Germinal center (tissue), 1 donor: Measurements from ENCODE around the gene KRT5.

Source experiments
- DNase-seq: peaks from one replicate; pipeline ENCODE4 v3.0.0; 2012; ENCODE audit warnings: mixed read lengths, low spot score

The KRT5 gene

DNA sequence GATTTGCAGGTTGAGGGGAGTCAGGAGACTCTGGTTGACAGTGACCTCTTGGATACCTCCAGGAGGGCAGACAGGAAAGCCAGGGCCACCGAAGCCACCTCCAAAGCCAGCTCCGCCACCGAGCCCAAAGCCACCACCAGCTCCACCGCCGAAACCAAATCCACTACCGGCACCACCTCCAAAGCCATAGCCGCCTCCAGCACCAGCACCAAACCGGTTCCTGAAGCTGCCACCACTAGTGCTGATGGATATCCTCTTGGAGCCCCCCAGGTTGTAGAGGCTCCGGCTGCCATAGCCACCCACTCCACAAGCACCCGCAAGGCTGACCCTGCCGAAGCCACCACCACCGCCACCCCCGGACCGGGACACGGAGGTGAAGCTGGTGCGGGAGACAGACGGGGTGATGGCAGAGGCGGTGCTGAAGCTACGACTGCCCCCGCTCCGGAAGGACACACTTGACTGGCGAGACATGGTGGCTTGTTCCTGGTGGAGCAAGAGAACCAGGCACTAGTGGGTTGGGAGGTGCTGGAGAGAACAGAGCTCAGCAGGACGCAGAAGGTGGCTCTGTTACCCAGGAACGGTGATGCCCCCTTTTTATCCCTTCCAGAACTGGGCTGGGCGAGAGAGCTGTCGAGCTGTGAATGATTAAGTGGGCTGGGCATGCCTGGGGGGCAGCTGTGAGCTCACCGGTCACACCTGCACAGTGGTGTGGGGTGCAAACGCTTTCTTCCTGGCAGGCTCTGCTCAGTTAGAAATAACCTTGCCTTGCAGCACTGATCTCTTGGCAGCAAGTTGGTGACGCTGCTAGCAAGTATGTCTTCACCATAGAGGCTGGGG lies at the start of gene KRT5:
Gene KRT5 (minus strand): TSS at position 569 of the 837 bp plus-strand sequence. CDS start 98 bp downstream, at position 471.
- no peak for DNase-seq

DNA sequence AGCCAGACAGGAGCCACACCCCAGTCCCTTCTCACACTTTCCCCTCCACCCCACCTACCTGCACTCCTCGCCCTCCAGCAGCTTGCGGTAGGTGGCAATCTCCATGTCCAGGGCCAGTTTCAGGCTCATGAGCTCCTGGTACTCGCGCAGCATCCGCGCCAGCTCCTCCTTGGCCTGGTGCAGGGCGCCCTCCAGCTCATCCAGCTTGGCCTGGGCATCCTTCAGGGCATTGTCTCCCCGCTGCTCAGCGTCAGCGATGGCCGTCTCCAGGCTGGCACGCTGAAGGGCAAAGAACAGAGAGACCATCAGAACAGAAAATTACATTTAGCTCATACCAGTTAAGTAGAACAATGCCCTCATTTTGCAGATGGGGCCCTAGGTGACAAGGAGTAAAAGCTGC lies 47.9 kb upstream of the KRT5 start:
- no peak for DNase-seq

DNA sequence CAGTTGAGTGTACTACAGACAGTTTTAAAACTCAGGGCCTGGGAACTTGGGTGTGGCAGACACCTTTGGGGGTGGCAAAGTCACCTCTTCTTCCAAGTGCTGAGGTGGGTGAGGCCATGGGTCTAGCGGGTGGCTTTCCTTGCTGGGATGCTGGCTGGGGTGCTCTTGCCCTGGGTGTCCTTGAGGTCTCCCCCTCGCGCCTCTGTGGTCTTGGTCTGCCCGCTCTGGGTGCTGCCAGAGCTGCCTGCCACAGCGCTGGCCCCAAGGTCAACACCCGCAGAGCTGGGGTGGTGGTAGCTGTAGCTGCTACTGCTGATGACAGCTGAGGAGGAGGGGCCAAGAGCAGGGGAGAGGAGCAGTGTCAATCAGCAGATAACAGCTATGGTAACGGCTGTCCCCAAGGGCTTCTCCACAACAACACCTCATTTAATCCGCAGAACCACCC lies 46.7 kb upstream of the KRT5 start:
- no peak for DNase-seq

DNA sequence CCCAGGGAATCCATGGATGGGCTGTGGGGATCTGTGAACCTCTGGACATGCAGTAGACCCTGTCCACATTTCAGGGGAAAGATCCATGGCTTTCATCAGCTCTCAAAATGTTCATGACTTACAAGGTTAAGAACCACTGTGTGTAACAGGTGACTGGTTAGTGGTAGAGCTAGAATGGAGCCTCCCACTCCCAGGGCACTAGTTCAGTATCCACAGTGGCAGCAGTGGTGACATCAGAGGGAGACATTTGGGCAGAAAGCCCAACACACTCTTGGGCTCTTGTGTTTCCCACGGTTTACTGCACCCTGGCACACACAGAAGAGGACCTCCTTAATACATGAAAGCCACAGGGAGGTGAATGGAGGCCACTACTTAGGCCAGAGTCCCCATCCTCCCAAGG lies 44.4 kb upstream of the KRT5 start:
- DNase-seq, result no peak

DNA sequence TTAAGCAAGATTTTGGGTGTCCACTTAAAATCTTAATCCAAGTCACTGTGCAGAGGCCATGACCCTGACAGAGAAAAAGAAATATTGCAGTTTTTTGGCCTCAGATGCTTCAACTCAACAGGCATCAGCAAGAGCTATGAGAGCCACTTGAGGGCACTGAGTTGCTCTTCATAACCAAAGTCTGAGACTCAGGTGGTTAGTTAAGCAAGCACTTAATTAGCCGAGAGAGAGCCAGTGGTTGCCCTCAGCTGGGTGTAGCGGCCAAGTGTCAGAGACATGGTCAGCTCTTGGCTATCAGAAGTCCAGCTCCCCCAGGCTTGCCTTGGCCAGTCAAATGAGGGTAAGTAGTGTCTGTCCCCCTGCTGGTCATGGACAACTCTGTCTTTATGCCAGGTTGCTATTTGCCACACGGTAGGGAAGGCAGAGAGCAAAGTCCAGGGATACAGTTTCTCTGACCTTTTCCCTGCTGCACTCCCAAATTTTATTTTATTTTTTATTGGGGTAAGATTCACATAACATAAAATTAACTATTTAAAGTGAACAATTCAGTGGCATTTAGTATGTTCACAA lies 41.8 kb upstream of the KRT5 start:
- no peak for DNase-seq

DNA sequence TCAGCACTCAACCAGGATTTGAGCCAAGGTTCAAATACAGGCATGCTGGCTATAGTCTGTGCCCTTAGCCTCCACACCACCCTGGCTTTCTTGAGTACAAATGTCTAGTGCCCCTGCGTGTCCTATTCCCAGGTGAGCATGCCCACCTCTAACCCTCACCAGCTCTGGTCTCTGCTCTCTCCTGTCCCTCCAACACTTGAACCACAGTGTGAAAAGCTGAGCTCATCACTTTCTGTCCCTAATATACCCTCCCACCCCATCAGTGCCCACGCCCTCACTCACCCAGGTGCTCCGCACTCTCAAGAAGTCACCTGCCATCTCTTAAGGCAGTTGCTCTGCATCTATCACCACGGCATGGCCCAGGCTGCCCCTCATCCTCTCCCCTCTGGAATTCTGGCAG lies 39.8 kb upstream of the KRT5 start:
- no peak for DNase-seq

DNA sequence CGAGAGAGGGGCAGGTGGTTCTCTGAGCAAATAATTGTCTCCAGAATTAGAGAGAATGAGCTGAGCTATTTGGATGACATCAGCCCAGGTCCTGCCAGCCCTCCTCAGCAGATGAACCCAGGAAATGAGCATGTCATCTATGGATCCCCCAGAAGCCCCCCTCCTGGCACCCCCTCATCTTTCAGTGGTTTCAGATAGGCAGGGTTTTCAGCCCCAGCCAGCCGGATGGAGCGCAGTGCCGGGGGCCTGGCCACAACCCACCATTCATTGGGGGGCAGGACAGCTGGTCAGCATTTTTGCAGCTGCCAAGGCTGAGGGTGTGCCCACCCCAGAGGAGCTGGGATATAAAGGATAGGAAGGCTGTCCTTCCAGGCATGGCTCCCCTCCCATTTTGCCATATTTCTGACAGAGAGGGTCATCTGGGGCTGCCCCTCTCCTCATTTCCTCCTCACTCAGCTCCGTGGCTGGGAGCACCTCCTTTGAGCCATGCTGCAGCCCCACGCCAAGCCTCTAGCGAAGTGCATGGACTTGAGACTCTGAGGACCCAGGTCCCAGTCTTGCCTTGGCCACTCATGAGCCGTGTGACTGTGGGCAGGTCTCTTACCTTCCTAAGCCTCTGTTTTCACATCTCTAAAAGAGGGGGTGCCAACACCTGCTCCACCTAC lies 38.7 kb upstream of the KRT5 start:
- DNase-seq, result no peak

DNA sequence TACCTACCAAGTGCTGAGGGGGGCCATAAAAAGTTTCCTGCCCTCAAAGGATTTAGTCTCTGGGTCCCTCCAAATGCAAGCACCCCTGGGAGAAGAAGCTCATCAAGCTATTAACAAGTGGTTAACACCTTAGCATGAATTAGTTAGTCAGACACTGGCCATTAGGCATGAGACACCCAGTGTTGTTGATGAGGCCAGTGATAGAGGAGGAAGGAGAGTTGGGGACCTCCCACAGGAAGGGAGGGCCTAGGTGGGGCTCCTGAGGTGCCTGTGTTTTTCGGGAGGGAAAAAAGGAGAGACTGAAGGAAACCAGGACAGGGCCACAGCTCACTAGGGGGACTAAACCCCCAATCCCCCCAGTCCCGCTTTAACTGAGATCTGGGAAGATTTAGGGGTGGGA lies 37.3 kb upstream of the KRT5 start:
- DNase-seq, result no peak

DNA sequence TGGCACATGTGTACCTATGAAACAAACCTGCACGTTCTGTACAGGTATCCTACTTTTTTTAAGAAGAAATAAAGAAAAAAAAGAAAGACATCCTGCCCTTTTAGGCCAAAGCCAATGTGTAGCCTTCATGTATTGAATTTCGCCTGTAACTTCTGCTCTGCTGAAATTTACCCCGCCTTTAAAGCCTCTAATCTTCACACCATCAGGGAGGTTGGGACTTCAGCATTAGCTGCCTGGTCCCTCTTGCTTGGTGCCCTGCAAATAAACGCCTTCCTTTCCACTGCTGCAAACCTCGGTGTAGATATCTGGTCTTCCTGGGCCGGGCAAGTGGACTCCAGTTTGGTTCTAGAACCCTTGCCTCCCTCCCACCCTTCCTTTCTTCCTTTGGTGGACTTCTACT lies 35.4 kb upstream of the KRT5 start:
- no peak for DNase-seq

DNA sequence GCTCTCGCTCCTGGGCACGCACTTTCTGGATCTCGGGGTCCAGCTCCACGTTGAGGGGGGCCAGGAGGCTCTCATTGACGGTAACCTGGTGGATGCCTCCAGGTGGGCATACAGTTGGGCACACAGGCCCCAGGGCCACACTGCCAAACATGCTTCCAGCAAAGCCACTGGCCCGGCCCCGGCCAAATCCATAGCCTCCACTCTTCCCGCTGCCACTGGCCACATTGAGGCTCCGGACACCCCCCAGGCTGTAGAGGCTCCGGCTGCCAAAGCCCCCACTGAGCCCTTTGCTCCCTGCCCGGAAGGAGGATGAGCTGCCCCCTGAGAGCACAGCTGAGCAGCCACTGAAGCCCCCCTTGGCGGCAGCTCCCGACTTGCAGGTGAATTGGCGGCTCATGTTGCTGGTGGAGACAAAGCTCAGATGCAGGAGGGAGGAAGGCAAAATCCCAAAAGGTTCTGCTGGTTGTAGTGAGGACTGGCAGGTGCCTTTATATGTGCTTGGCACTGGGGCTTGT lies 32.5 kb upstream of the KRT5 start, which contains the start of gene KRT71:
Gene KRT71 (minus strand): TSS at position 465 of the 515 bp plus-strand sequence. CDS start 68 bp downstream, at position 397.
- no peak for DNase-seq

DNA sequence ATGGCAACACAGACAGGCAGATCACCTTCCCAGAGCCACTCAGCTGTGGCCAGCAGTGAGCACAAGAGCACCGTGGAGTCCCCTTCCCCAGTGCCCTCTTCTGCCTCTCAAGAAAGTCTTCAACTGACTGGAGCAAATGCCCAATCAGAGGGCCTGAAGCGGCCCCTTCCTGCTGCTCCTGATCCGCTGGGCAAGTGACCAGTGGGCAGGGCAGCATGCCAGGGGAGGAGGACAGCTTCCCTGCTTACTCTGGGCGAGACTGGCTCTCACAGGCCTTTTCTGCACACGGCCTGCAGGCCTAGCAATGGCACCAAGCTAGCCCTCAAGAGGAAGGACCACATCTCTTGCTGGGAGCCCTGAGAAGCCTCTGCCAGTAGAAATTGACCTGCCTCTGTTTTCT lies 31.9 kb upstream of the KRT5 start:
- DNase-seq, result no peak

DNA sequence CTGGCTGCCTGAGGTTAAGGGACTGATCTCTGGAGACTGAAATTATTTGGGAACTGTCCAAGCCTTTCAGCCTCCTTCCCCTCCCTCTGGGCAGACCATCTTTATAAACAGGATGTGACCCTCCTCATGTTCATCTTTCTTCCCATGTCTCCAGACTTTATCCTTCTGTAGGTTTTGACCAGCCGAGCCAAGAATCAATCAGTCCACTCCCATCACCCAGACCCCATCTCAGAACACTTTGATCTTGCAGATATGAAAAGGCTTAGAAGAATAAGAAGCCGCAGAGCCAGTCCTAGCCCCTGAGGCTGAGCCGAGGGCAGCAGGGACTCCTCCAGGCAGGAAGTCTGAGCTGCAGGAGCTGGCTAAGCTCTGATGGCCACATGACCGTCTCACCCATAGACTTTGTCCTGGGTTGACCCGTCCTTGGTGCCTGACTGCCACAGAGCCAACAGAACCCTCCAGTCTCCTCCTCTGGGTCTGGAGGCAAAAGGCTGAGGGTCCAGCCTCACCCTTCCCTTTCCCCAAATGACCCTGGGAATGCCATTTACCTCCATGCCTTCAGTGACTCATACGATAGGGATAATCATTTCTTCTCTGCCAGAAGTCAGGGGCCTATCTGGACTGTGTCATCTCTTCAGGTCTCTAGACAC lies 31.1 kb upstream of the KRT5 start:
- DNase-seq, result no peak

DNA sequence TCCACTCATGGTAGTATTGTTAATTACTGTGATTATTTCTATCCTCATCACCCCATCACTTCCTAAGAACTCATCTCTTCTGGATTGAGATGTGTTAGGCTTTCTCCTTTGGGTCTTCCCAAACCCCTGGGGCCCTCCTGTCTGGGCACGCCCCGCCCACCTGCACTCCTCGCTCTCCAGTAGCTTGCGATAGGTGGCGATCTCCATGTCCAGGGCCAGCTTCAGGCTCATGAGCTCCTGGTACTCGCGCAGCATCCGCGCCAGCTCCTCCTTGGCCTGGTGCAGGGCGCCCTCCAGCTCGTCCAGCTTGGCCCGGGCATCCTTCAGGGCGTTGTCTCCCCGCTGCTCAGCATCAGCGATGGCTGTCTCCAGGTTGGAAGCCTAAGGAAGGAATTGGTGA lies 25.9 kb upstream of the KRT5 start:
- no peak for DNase-seq

DNA sequence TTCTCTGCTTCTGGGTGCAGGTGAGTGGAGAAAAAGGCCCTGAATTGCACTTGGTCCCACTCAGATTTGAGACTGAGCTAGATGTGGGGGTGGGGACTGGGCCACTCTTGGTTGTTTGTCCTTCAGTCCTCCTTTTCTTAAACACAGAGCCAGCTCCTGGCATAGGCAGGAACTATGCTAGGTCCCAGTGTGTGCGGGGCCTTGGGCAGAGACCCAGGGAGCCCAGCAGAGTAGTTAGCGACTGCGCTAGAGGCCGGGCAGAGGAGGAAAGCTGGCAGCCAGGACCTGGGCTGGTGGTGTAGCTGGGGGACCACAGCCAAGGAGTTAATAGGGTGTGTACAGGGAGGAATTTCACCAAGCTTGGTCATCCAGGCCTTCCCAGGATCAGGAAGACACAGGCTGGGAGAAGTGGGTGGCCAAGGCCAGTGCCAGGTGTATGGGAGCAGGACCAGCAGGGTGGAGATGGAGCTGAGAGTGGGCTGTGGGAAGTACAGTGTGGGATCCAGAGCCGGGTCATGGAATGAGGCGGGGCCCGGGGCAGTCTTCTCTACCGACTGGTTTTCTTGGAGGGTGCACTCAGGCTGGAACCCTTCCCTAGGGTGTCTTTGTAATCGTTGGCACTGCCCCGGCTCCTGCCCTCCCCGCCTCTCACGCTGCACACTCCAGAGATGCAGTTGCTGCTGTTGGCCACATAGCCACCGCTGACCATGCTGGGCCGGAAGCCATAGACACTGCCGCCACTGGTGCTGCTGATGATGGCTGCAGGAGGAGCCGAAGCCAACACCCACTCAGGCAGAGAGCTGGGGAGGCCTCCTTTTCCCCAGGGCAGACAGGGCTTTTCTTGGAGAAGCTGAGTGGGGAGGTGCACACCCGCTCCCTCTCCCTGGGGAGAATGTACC lies 24.0 kb upstream of the KRT5 start:
- no peak for DNase-seq

DNA sequence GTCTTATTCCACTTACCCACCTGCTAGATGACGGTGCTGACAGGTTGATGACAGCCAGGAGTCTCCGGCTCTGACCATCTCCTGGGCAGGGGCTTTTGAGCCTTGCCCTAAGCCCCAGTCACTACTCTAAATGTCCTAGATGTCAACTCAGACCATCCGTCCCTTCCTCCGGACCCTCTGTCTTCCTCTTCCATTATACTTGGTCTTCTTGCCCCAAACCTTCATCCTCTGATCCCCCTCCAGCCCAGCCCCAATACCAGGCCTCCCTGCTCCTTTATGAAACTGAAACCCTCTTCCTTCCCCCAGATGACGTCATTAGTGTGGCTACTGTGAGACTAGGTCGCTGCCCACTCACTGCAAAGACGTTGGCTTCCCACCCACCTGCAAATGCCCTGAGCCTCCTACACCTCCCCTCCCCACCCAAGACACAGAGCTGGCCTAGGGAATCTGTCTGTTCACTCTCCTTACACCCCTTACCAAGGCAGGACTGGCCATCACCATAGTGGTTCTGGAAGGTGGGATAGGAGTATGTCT lies 22.7 kb upstream of the KRT5 start:
- DNase-seq, result no peak

DNA sequence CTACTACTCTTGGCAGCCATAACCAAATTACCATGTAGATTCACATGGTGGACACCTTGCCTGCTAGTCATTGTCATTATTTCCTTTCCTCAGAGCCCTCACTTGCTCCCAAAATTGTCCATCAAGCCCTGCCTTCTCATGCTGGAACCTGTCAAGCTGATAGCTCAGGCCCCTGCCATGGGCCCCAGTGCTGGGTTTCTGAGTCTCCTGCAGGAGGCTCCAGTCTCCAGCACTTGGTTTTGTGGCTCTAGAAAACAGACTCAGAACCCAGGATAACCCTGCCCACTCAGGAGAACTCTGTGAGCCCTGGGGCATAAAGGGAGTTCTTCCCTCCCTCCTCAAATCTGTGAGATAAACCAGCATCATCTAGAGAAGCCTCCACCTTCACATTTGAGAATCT lies 22.0 kb upstream of the KRT5 start:
- DNase-seq, result no peak

DNA sequence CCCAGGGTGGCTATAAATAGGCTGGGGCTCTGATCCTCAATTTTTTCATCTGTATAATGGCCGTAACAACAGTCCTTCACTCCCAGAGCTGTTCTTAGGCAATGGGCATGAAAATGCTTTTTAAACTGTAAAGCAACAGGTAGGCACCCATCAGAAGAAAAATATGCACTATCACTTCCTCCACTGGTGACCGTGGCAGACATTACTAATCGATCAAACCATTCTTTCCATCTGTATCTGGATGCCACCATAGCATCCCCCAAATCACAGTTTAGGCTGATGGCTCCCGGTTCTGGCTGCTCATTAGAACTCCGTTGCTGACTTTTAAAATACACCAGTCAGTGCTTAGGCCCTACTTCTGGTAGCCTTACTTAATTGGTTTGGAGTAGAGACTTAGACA lies 21.5 kb upstream of the KRT5 start:
- DNase-seq, result no peak

DNA sequence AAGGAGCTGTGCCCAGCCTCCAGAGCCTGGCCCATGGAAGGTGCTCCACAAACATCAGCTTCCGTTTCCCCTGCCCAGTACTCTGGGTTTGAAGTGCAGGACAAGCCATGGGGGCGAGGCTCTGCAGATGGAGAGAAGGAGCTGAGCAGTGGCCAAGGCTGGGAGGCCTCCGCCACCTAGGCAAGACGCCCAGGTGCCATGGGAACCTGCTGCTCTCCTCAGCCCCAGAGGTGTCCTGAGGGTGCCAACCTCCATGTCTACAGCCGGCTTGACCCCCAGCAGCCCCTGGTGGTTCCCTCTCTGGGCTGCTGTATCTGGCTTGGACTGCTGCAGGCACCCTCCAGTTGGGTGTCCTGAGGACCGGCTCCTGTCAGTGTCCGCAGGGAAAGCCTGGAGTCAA lies 20.3 kb upstream of the KRT5 start:
- DNase-seq, result no peak

DNA sequence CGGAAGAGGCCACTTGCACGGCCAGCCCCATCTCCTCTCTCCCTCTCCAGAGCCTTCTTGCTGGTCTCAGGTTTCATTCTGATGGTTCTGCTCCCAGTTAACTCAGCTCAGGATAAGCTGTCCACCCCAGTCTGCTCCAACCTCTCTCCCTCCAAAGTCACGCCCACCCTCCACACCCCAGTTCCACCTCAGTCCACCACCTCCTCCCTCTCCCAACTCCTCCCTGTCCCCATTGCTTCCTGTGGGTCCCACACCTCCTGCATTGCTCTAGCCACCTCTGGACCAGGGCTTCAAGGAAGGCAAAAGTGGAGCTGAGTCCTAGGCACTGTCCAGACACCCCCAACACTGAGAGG lies 19.6 kb upstream of the KRT5 start:
- DNase-seq, result no peak

DNA sequence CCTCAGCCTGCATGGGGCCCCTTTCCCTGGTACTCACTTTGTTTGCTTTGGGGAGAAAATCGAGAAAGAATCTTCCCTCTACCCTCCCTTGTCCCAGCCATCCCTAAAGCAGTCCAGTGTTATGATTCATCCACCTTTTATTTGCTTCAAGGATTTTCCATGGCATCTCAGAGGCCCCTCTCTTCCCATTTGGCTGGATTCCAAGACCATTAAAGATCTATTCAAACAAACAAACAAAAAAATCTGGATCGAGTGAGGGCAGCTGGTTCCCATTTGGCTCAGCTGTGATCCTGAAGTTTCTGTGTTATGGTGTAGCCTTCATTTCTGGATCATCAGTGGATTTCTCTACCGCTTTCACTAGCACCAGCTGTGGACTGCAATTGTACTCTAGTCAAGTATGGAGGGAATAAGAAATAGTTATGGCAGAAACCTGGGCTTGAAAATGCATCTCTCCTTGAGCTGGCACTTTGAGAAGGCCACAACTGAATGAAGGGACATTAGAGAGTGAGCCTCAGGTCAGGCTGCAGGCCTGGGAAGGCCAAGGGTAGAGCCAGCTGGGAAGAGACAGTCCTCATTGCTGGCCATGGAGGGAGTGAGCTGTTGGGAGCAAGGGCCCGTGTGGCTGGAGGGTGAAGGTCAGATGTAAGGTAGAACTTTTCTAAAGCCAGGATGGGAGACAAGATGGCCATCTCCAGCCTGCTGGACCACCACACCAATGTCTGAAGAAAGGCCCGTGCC lies 19.1 kb upstream of the KRT5 start:
- no peak for DNase-seq

DNA sequence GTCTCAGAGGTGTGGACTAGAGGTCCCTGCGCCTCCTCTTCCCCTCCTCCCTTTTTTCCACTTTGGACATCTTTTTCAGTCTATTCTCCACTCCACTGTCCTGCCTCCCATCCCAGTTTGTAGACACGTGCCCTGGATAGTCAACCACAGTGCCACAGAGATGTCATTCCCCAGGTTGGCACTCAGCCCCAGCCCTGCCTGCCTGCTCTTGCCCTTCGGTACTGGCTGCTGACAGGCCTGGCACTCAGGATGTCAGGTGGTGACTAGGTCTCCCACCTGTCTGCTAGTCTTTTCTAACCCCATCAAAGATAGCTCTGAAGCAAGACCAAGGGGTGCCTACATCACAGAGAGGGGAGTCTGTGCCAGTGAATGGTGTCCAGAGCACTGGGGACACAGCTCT lies 16.9 kb upstream of the KRT5 start:
- no peak for DNase-seq
